Activated gamma-delta T cell treated with anti-CD3 and anti-CD28 coated beads, Interleukin-2, amount 50 U/mL, for 16 hours (primary cell): ENCODE data around the gene ATG4A.

Source experiments
- DNase-seq: peaks from one replicate; pipeline ENCODE4 v3.0.0-alpha.2; 2020; ENCODE audit warnings: low read depth

Gene ATG4A

GRCh38 chrX:108091264-108091877 lies at the start of gene ATG4A, which contains the start of gene PSMD10:
ATG4A (plus strand) TSS chrX:108091778; CDS start chrX:108091827, 49 bp downstream.
PSMD10 (minus strand) TSS chrX:108091542; CDS start chrX:108091520, 22 bp downstream.
- peak; percentile 74 for DNase-seq

DNA sequence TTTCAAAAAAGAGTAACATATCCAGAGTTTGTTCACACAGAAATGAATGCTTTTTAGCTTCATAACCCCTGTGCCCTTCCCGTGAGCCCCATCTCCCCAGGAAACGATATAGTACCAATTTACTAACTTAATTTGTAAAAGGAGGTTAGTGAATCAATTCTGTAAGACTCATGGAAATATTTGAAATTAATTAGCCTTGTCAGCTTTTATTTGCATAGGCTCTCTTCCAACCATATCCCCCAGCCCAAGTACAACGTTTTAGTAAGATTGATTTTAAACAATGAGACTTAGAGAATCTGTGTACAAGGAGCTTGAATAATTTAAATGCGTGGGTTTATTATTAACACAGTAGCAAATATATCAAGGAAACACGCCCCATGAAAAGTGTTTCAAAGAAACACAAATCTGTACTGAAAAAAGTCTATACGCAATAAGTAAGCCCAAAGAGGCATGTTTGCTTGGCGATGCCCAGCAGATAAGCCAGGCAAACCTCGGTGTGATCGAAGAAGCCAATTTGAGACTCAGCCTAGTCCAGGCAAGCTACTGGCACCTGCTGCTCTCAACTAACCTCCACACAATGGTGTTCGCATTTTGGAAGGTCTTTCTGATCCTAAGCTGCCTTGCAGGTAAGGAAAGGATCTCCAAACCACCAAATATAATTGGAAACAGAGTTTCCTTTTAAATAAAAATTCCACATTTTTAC lies 46.9 kb upstream of the ATG4A start, which contains the start of gene VSIG1:
TSS of gene VSIG1 (plus strand) at position 512 of the 703 bp plus-strand sequence. CDS start at position 578, 66 bp downstream.
- no peak for DNase-seq

DNA sequence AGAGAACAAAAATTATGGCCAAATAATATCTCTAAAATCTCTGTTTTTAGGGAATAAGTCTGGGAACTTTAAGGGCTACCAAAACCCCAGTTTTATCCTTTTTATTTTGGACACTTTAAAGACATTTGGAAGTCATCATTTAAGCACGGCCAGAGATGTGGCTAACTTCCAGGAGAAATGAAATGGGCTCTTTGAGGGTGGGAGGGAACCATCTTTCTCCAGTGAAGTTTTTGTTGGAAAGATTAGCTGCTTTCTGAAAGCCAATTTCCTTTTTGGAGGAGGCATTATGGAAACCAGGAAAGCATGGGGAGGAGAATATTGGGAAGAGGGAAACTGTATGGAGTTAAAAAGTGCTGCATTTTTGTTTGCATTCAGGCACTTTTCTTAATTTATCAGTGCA lies 41.9 kb upstream of the ATG4A start:
- DNase-seq = no peak

DNA sequence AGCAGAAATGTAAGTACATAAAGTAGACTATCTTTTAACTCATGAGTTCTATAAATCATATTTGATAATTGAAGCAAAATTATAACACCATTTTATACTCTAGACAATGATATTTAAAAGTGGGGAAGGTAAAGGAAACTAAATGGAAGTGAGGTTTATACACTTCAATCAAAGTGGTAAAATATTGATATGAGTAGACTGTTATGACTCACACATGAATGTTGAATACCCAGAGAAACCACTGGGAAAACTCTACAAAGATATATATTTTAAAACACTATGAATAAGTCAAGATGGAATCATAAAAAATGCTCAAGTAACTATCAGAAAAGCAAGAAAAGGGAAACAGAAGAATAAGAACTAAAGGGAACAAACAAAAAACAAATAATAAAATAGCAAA lies 38.4 kb upstream of the ATG4A start:
- DNase-seq = no peak

GRCh38 chrX:108055546-108055945 lies 36.0 kb upstream of the ATG4A start:
- DNase-seq = no peak

DNA sequence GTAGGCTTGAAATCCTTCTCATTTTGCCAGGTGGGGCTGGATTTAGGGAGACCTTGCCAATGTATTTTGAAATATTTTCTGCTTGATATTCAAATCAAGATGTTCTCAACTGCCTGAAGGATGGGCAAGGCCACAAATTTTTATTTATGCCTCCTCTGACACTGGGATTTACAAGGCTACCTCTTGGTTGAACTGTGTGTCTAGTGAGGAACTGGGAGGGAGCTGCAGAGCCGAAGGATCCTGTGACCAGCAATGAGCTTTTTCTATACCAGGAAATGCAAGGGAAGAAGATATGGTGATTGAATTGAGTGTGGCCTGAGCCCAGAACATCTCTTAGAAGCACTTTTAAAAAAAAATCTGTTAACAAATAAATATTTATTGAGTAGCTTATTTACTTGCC lies 31.8 kb upstream of the ATG4A start:
- DNase-seq = no peak

DNA sequence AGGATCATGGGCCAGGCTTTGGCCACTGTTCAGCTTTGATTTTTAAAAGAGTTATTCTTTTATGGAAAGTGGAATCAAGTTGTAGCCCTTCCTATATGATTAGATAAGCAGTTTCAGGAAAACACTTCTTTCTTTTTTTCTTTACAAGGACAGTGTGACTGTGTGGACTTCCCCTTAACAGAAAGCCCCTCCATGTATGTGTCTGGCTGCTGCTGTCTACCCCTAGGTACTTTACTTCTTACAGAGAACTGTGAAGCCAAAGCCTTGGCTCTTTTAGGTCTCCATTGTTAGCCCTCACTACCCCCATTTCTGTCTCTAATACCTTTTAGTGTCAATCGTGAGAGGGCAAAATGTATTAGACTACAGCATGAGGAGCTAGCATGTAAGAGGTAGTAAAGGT lies 27.6 kb upstream of the ATG4A start:
- DNase-seq = no peak

- DNase-seq = no peak
Measured at GRCh38 chrX:108064613-108065012, 27.0 kb upstream of the ATG4A start.

GRCh38 chrX:108068121-108068520 lies 23.5 kb upstream of the ATG4A start:
- DNase-seq = no peak

DNA sequence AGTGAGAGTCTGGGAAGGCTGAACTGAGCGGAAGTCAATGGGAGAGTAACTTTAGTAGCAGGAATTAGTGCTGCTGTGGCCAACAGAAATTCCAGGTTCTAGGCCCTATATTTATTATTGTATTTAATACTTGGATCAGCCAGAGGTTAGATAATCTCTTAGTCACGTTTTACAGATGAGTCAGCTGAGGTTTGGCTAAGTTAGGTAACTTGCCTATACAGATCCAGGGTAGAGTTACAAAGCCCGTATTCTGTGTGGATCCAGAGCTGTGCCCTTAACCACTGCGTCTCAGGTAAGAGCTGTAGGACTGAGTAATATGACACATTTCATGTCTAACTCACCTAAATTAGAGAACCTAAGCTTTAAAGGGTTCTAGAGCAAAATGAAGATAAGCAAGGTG lies 20.7 kb upstream of the ATG4A start:
- no peak for DNase-seq

GRCh38 chrX:108071578-108071977 lies 20.0 kb upstream of the ATG4A start:
- no peak for DNase-seq

DNA sequence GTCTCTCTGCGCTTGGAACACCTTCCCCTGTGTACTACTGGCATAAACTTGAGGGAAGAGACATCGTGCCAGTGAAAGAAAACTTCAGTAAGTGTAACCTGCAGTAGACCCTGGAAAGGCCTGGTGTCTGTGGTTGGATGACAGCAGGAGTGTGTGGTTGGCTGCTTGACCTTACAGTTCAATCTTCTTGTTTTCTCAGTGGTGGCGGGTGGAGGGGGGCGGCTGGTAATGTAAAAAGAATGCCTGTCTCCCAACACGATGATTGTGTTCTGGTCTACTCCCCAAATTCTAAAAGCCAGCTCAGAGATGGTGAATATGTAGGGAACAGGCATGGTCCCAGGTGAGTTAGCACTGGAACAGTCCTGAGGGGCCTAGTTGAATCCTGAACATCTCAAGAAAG lies 18.8 kb upstream of the ATG4A start:
- no peak for DNase-seq

GRCh38 chrX:108081110-108081509 lies 10.5 kb upstream of the ATG4A start:
- no peak for DNase-seq

GRCh38 chrX:108087792-108088191 lies 3.8 kb upstream of the ATG4A start:
- DNase-seq = no peak

DNA sequence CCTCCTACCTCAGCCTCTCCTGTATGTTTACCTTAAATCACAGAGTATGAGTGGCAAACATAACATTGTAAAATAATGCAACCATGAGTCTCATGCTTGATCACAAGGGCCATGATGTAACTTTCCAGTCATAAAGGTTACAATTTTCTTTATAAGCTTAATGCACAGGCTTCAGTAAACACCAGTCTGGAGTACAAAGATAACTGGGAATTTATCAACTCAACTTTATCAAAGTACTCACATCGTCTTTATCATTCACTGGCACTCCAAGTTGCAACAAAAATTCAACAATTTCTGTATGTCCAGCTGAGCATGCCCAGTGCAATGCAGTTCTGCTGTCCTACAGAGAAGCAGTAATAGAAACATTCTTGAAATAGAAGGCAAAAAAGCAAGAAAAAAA lies 3.1 kb upstream of the ATG4A start:
- no peak for DNase-seq

DNA sequence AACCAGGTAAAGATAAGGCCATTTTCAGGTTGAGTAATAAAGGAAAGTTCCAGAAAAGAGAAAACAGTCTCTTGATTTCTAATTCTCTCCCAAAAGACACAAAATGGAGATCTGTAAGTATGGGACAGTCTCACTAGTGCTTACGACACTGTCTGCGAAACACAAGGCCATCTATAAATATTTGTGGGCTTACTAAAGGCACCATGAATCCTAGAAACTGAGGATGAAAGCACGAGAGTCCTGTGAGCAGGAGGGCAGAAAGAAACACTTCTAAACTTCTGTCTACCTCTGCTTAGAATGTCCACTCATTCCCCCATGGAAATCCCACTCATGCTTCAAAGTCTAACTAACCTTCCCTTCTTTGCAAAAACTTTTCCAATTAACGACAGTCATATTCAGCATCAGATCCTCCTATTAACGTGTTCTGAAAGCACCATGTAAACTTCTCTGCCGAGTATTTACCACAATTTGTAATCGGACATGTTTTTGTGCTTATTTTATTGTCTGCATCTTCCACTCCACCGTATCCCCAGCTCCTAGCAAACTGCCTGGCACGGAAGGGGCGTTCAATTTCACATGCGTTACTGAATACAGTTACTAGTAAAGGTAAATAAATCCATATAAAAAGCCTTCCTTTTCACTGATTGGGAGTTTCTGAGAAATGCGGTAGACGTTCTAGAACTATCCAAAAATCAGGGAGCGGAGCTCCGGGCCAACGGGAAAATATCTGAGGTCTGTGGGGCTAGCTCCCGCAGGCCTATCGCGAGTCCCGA lies 901 bp upstream of the ATG4A start:
- no peak for DNase-seq

DNA sequence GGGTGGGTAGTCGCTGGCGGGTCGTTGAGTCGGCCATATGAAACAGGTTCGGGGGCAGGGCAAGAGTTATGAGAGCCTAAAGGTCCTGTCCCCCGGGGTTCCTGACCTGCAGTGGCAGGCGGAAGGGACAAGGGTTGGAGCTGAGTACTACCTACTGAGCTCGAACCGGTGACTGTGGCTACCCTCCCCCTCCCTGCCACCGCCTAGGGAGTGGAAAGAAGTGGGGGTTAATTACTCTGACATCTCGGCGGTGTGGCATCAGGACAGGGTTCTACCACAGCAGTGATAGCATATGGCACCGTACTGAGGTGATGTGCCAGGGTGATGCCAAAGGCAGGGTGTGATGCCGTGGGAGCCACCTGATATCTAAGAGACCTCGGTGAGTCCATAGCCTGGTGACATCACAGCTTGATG lies 307 bp downstream of the ATG4A start:
- DNase-seq = no peak

- DNase-seq = no peak
Measured at GRCh38 chrX:108097380-108097779, 5.8 kb downstream of the ATG4A start.

DNA sequence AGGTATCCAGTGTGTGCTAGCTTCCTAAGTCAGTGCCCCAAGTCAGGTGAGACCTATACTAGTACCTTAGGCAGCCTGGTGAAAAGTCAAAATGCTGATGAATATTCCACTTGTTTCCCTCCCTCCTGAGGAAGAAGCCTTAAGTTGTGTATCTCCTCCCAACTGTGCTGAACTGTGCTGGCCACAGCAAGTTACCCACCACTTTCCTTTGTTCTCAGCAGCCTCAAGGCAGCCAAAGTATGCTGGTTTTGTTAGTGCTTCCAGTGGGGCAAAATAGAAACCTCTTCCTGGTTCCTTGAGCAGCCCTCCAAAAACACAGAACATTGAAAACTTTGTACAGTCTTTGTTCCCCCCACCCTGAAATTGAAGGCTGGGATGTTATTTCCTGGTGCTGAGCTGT lies 13.9 kb downstream of the ATG4A start:
- no peak for DNase-seq

GRCh38 chrX:108114541-108114940 lies 23.0 kb downstream of the ATG4A start:
- no peak for DNase-seq

DNA sequence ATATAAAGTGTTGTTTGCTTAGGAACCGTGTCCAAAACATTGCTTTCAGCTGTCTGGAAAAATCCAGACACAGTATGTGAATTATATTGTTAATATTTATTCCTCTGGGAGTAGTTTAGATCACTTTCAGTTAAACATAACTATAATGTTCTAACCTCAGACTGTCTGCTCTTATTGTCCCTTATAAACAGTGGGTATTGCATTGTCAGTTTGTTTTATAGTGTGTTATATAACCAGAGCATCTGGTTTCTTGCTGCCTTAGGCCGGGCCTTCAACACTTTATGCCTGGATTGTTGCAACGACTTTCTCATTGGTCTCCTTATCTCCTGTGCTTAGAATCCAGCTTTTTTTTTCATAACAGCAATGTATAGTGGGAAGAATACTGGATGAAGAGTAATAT lies 26.4 kb downstream of the ATG4A start:
- DNase-seq = no peak

DNA sequence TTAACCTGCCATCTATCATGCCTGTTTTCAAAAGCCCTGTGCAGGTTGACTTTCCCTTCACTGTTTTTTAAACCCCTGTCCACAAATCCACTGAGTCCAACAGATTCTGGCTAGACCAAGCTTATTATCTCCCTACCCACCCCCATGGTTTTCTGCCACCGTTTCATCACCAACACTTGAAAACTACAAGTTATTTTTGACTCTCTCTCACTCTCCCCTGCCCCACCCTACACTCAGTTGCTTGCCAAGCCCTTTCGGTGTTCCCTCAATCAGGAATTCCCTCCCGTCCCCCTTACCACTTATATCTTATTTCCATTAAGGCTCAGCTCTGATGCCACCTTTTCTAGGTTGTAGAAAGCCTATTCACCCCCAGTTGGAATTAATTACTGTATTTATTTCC lies 29.7 kb downstream of the ATG4A start:
- DNase-seq = no peak

DNA sequence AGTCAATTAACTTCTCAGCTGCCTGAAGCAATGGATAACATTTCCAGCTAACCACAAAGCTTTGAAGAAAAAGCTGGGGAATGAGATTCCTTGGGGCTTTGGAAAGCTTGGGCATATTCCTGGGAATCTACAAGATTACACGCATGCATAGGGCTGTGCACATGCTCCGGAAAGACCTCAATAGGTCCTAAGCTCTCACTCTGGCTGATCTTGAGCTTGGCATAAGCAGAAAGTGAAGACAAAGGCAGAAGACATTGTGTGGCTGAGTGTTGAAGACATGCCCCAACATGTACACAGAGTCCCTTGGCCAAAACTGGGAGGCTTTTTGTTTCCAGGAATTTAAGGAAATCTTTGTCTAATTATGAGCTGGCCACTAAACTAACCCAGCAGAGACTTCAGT lies 31.2 kb downstream of the ATG4A start:
- DNase-seq = no peak
